ENCODE results near the gene TMEM258. TPM values are rescaled to one million over a fixed set of nuclear protein-coding genes. Genes with fewer than 3 reads are reported as not detected.

Gene TMEM258
- total and polyA plus RNA-seq, 4 donors: 43.9 to 229 (median 163) TPM

DNA sequence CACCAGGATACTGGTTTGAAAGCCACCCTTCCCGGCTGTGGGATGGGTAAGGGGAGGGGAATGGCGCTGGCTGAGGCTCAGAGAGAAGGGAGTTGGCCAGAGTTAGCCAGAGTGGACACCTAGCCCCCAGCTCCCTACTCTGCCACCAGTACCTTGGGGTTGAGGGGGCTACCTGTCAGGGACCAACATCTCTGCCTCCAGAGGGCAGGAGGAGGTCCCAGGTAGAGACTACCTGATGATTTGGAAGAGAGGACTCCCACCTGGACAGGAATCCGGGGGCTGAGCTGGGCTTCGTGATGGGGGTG is 36.3 kb downstream of the TMEM258 start:
- H3K9ac ChIP-seq (ENCODE audit: insufficient read depth in 1 of 2, low read length in 2 of 2): no peak overlapping the region
- TF ChIP-seq, protein P1, sequence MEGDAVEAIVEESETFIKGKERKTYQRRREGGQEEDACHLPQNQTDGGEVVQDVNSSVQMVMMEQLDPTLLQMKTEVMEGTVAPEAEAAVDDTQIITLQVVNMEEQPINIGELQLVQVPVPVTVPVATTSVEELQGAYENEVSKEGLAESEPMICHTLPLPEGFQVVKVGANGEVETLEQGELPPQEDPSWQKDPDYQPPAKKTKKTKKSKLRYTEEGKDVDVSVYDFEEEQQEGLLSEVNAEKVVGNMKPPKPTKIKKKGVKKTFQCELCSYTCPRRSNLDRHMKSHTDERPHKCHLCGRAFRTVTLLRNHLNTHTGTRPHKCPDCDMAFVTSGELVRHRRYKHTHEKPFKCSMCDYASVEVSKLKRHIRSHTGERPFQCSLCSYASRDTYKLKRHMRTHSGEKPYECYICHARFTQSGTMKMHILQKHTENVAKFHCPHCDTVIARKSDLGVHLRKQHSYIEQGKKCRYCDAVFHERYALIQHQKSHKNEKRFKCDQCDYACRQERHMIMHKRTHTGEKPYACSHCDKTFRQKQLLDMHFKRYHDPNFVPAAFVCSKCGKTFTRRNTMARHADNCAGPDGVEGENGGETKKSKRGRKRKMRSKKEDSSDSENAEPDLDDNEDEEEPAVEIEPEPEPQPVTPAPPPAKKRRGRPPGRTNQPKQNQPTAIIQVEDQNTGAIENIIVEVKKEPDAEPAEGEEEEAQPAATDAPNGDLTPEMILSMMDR (IDR thresholded peaks at IDR 0.05; ENCODE audit: control extremely low read depth, extremely low read depth): no peak
- no peak overlapping the region for H3K4me3 ChIP-seq
- H3K36me3 ChIP-seq (ENCODE audit: control insufficient read depth in 4 of 4, insufficient read depth in 4 of 4, low read length in 4 of 4): no peaks in the 10 kb centered on the region
- DNase-seq (no peak), ATAC-seq (ENCODE audit: insufficient read depth, low FRiP score) (no peak)
- peaks cover 0 to 4% (median 0%) of the 10 kb centered on the region in 3 donors for H3K27me3 ChIP-seq (ENCODE audit: control insufficient read depth in 3 of 3, insufficient read depth in 3 of 3, low read length in 2 of 3)
- no peaks in the 10 kb centered on the region for H3K9me3 ChIP-seq (ENCODE audit: control insufficient read depth in 4 of 4, insufficient read depth in 3 of 4, low read length in 3 of 4)
- 78 to 87% methylated on average over 4 of the region's 4 CpGs for WGBS, 2 donors
- no peak overlapping the region for H3K27ac ChIP-seq (ENCODE audit: low read depth in 1 of 2, low read length in 1 of 2)
- H3K4me1 ChIP-seq (ENCODE audit: control insufficient read depth in 5 of 5, insufficient read depth in 5 of 5, low read length in 5 of 5): peaks cover 0 to 22% (median 0%) of the 10 kb centered on the region in 5 donors

DNA sequence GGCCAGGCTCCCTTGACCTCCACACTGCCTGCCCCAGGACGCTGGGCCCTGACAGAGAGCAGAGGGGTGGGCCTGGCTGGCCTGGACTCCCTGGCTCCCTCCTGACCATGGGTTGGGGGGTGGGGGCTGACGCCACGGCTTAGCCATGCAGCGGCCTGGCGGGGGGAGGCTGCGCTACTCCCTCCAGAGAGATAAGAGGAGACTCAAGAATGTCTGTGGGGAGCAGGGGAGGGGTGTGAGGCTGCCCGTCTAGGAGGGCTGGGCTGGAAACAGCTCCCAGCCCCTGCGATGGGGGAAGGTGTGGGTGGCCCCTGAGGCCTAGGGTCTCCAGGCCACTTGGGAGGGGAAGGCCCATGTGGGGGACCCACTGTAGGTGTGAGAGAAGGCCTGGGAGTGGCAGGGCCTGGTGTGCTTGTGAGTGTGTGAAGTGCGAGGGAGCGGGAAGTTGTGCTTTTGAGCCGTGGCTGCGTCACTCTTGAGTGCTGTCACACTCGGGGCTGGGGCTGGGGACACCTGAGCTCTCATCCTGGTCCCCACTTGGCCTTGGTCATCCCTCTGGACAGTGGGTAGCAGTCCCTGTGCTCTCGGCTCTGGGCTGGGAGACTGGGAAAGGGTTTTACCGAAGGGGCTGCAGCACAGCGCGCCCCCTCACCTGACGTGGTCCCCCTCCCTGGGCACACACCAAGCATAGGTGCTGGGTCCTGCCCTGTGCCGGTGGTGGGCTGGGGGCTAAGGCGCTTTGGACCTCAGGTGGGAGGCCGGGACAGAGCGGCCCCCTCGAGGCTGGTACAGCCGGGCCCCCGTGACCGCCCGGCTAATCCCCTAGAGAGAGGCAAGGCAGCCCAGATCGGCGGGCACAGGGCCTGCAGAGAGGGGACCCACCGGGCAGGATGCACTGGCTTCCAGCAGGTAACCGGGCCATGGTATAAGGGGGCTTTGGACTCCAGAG is 37.6 kb downstream of the TMEM258 start:
- Histone ChIP-seq H3K9ac (ENCODE audit: insufficient read depth in 1 of 2, low read length in 2 of 2) (no peak overlapping the region), H3K36me3 (ENCODE audit: control insufficient read depth in 4 of 4, insufficient read depth in 4 of 4, low read length in 4 of 4) (no peaks in the 10 kb centered on the region), H3K4me1 (ENCODE audit: control insufficient read depth in 5 of 5, insufficient read depth in 5 of 5, low read length in 5 of 5) (peaks cover 0 to 22% (median 0%) of the 10 kb centered on the region in 5 donors), H3K4me3 (no peak overlapping the region), H3K9me3 (ENCODE audit: control insufficient read depth in 4 of 4, insufficient read depth in 3 of 4, low read length in 3 of 4) (no peaks in the 10 kb centered on the region), H3K27me3 (ENCODE audit: control insufficient read depth in 3 of 3, insufficient read depth in 3 of 3, low read length in 2 of 3) (peaks cover 0 to 4% (median 0%) of the 10 kb centered on the region in 3 donors), H3K27ac (ENCODE audit: low read depth in 1 of 2, low read length in 1 of 2) (peak overlapping the region in 1 of 2 donors; percentile 49)
- TF ChIP-seq, protein P1 (IDR thresholded peaks at IDR 0.05; ENCODE audit: control extremely low read depth, extremely low read depth): no peak
- peak; percentile 30 for ATAC-seq (ENCODE audit: insufficient read depth, low FRiP score)
- peak; percentile 51 to 80 (median 68) for DNase-seq
- 83 to 90% methylated on average over 31 of the region's 31 CpGs for WGBS, 2 donors

DNA sequence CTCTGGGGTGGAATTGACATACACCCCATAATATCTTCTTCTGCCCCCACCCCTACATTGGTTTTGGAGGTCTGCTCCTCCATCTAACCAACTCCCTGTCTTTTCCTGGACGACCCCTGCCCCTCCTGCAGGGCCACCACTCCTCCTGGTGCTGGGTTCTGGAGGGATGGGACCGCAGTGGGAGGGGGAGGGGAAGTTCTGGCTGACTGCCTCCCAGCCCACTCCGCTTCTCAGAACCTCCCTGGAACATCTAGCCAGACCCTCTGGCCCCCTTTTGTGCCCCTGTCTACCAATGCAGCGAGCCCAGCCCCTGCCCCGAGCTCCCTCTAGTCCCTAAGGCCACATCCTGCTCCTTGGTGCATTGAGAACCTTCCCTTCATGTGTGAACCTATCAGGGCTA is 38.7 kb downstream of the TMEM258 start:
- Histone ChIP-seq H3K27me3 (ENCODE audit: control insufficient read depth in 3 of 3, insufficient read depth in 3 of 3, low read length in 2 of 3) (peaks cover 0 to 4% (median 0%) of the 10 kb centered on the region in 3 donors), H3K27ac (ENCODE audit: low read depth in 1 of 2, low read length in 1 of 2) (no peak overlapping the region), H3K9me3 (ENCODE audit: control insufficient read depth in 4 of 4, insufficient read depth in 3 of 4, low read length in 3 of 4) (no peaks in the 10 kb centered on the region), H3K9ac (ENCODE audit: insufficient read depth in 1 of 2, low read length in 2 of 2) (no peak overlapping the region), H3K36me3 (ENCODE audit: control insufficient read depth in 4 of 4, insufficient read depth in 4 of 4, low read length in 4 of 4) (no peaks in the 10 kb centered on the region), H3K4me1 (ENCODE audit: control insufficient read depth in 5 of 5, insufficient read depth in 5 of 5, low read length in 5 of 5) (peaks cover 0 to 22% (median 0%) of the 10 kb centered on the region in 5 donors), H3K4me3 (no peak overlapping the region)
- WGBS, 2 donors: 84 to 90% methylated on average over 5 of the region's 5 CpGs
- TF ChIP-seq, protein P1 (IDR thresholded peaks at IDR 0.05; ENCODE audit: control extremely low read depth, extremely low read depth): no peak
- ATAC-seq (ENCODE audit: insufficient read depth, low FRiP score) (no peak), DNase-seq (no peak)
